Aorta (tissue), 5 donors: ENCODE measurements around the gene GPT2. TPM values are rescaled to one million over a fixed set of nuclear protein-coding genes. Genes with fewer than 3 reads are reported as not detected.

Source experiments
- ATAC-seq: fragments of 200-7000 bp; cut with Tn5 transposase; one replicate; pipeline ENCODE4 v1.9.1; 2022; ENCODE audit warnings: moderate library complexity; ENCODE audit not compliant: low FRiP score
- DNase-seq, 2 donors: peaks; one replicate each; pipeline ENCODE4 v3.0.0-alpha.2; 2020
- H3K27ac ChIP-seq, 2 donors: one replicate each; pipeline ENCODE4 v1.5.1; 2013; ENCODE audit warnings: low read length in 2 of 2, mild to moderate bottlenecking in 2 of 2, moderate library complexity in 2 of 2, control low read depth in 1 of 2, inconsistent platforms in 1 of 2, low read depth in 1 of 2
- H3K27me3 ChIP-seq, 2 donors: one replicate each; pipeline ENCODE4 v1.6.1; 2013; ENCODE audit warnings: control low read depth in 1 of 2, low read length in 1 of 2, mild to moderate bottlenecking in 1 of 2, moderate library complexity in 1 of 2; ENCODE audit not compliant: insufficient read depth in 2 of 2, control insufficient read depth in 1 of 2
- H3K36me3 ChIP-seq, 2 donors: one replicate each; pipeline ENCODE4 v1.6.1; 2013; ENCODE audit warnings: control low read depth in 1 of 2, low read length in 1 of 2, mild to moderate bottlenecking in 1 of 2; ENCODE audit not compliant: insufficient read depth in 2 of 2, control insufficient read depth in 1 of 2
- H3K4me1 ChIP-seq, 2 donors: one replicate each; pipeline ENCODE4 v1.6.1; 2013; ENCODE audit warnings: low read length in 2 of 2, control low read depth in 1 of 2, mild to moderate bottlenecking in 1 of 2, moderate library complexity in 1 of 2; ENCODE audit not compliant: insufficient read depth in 2 of 2, control insufficient read depth in 1 of 2
- H3K4me3 ChIP-seq, 2 donors: one replicate each; pipeline ENCODE4 v1.5.1; 2013; ENCODE audit warnings: low read length in 2 of 2, control low read depth in 1 of 2, mild to moderate bottlenecking in 1 of 2
- H3K9me3 ChIP-seq: one replicate; pipeline ENCODE4 v1.6.1; 2013; ENCODE audit warnings: mild to moderate bottlenecking, low read length; ENCODE audit not compliant: control insufficient read depth
- WGBS, 2 donors: extraction: QIAGEN DNeasy Blood & Tissue Kit; methylation state at CpG; one replicate each; pipeline ENCODE4 v1.1.7; 2013; 5-methylcytosine and 5-hydroxymethylcytosine counted together
- intact Hi-C, 2 donors: fragments of 100-400 bp; cut with DNase I; formaldehyde crosslinking; loops; one replicate each; pipeline versions ENCODE4 v1.14.2 to v1.15.0; 2022
- polyA plus RNA-seq, 2 donors: library from polyadenylated mRNA; stranded (reverse); fragments of 200-250 nt; gene quantifications; one replicate each; pipeline ENCODE4 v1.2.3, GENCODE V29; 2013
- total RNA-seq, 2 donors: library from RNA; stranded (reverse); fragmentation: NEBNext Ultra II Directional; extraction: Animal tissue kit (Norgen Biotek cat#: 25700); gene quantifications; one replicate each; pipeline ENCODE4 v1.2.1, GENCODE V29; 2021
- donor health status: healthy with polysubstance abuse.
- donor health status: Bipolar disorder and iron deficiency.
- donor health status: DM: no; HTN: no; CAD: no.
- donor health status: DM: no; HTN: no; CAD: no.
- donor health status: DM: yes; HTN: yes; CAD: no.

GPT2 gene
- total and polyA plus RNA-seq, 4 donors, result 1.3 to 5.1 (median 2.0) TPM

- no peaks in the 10 kb centered on the region for H3K27me3 ChIP-seq
- no peak overlapping the region for H3K27ac ChIP-seq
- ATAC-seq (no peak), DNase-seq (no peak)
- no peaks in the 10 kb centered on the region for H3K4me1 ChIP-seq
- intact Hi-C loops, result no loop called here
- no peaks in the 10 kb centered on the region for H3K9me3 ChIP-seq
- peaks cover 0 to 2% of the 10 kb centered on the region in 2 donors for H3K36me3 ChIP-seq
- H3K4me3 ChIP-seq, result no peak overlapping the region
- 90% methylated on average over 9 of the region's 9 CpGs for whole genome bisulfite sequencing, 2 donors
Measured at GRCh38 chr16:46899443-46900143, 15.4 kb downstream of the GPT2 start.

- intact Hi-C loops, result no loop called here
- H3K4me3 ChIP-seq, result no peak overlapping the region
- no peaks in the 10 kb centered on the region for H3K4me1 ChIP-seq
- WGBS, 2 donors, result 88 to 90% methylated on average over 19 of the region's 19 CpGs
- H3K27ac ChIP-seq, result no peak overlapping the region
- no peaks in the 10 kb centered on the region for H3K9me3 ChIP-seq
- peaks cover 0 to 2% of the 10 kb centered on the region in 2 donors for H3K36me3 ChIP-seq
- ATAC-seq, result no peak
- H3K27me3 ChIP-seq, result no peaks in the 10 kb centered on the region
- DNase-seq, result no peak
Measured at GRCh38 chr16:46900455-46901235, 16.5 kb downstream of the GPT2 start.

GRCh38 chr16:46901709-46902108 is 17.5 kb downstream of the GPT2 start:
- ATAC-seq (no peak), DNase-seq (no peak)
- intact Hi-C loops, result no loop called here
- WGBS, 2 donors, result 90 to 92% methylated on average over 8 of the region's 8 CpGs
- Histone ChIP-seq H3K4me3 (no peak overlapping the region), H3K4me1 (no peaks in the 10 kb centered on the region), H3K9me3 (no peaks in the 10 kb centered on the region), H3K36me3 (peaks cover 0 to 2% of the 10 kb centered on the region in 2 donors), H3K27me3 (no peaks in the 10 kb centered on the region), H3K27ac (no peak overlapping the region)

DNA sequence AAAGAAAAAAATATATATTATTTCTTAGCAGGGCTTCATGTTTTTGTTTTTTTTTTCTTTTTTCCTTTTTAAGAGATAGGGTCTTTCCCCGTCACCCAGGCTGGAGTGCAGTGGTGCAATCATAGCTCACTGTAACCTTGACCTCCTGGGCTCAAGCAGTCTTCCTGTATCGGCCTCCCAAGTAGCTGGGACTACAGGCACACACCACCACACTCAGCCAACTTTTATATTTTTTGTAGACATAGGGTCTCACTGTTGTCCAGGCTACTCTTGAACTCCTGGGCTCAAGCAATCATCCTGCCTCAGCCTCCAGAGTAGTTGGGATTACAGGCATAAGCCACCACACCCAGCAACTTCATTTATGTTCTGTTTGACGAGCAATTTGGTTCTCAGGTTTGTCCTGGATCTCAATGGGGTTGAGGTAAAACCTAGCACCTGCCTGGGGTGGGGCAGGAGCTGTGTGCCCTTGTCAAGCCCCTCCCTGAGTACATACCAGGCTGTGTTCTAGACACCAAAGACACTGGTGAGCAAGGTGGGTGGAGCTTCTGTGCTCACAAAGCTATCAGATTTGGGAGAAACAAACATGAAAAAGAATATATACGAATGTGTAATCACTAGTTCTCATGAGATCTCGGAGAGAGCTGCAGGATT is 19.2 kb downstream of the GPT2 start:
- Histone ChIP-seq H3K4me3 (no peak overlapping the region), H3K36me3 (peaks cover 0 to 2% of the 10 kb centered on the region in 2 donors), H3K4me1 (no peaks in the 10 kb centered on the region), H3K27me3 (no peaks in the 10 kb centered on the region), H3K9me3 (no peaks in the 10 kb centered on the region), H3K27ac (no peak overlapping the region)
- intact Hi-C loops, result no loop called here
- no peak for ATAC-seq
- no peak for DNase-seq
- WGBS, 2 donors, result 95 to 96% methylated on average over 5 of the region's 5 CpGs

DNA sequence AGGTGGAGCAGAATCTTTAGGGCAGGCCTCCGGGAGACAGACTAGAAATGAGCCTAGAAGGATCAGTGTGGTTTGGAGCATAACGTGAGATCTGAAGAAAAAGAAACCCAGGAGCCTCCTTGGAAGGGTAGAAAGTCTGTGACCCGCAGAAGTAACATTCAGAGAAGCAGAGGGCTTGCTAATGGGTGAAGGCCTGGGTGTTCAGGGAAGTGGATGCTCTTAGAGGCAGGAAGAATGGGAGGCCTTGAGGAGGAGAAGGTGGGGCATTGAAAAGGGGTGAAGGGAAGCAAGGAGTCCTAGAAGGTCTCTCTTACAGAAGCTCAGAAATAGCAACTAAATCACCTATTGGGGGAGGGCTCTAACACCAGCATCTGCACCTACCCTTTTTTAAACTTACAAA is 20.3 kb downstream of the GPT2 start:
- WGBS, 2 donors, result 96 to 97% methylated on average over 3 of the region's 3 CpGs
- Histone ChIP-seq H3K9me3 (no peaks in the 10 kb centered on the region), H3K4me3 (no peak overlapping the region), H3K27me3 (no peaks in the 10 kb centered on the region), H3K27ac (no peak overlapping the region), H3K36me3 (peaks cover 0 to 2% of the 10 kb centered on the region in 2 donors), H3K4me1 (no peaks in the 10 kb centered on the region)
- DNase-seq, result no peak
- intact Hi-C loops, result no loop called here
- ATAC-seq, result no peak

GRCh38 chr16:46906360-46907060 is 22.3 kb downstream of the GPT2 start:
- no peaks in the 10 kb centered on the region for H3K4me1 ChIP-seq
- intact Hi-C loops, result no loop called here
- DNase-seq (no peak), ATAC-seq (no peak)
- H3K27ac ChIP-seq, result no peak overlapping the region
- no peak overlapping the region for H3K4me3 ChIP-seq
- no peaks in the 10 kb centered on the region for H3K27me3 ChIP-seq
- H3K36me3 ChIP-seq, result no peaks in the 10 kb centered on the region
- no peaks in the 10 kb centered on the region for H3K9me3 ChIP-seq
- WGBS, 2 donors, result 91 to 93% methylated on average over 12 of the region's 12 CpGs

GRCh38 chr16:46907061-46907774 is 23.1 kb downstream of the GPT2 start:
- intact Hi-C loops, result no loop called here
- 87 to 88% methylated on average over 12 of the region's 12 CpGs for WGBS, 2 donors
- no peak for DNase-seq
- Histone ChIP-seq H3K27ac (no peak overlapping the region), H3K4me1 (no peaks in the 10 kb centered on the region), H3K36me3 (no peaks in the 10 kb centered on the region), H3K27me3 (no peaks in the 10 kb centered on the region), H3K9me3 (no peaks in the 10 kb centered on the region), H3K4me3 (no peak overlapping the region)
- ATAC-seq, result no peak
